IPS-15b (cell line): ENCODE measurements around the gene SMYD4.
"Not testable (repeated sequence)": the region's sequence is repeated elsewhere in the genome, so short reads cannot be mapped to it uniquely, and the experiment has no call there.

Experiments
- H3K27me3 ChIP-seq: one replicate; pipeline ENCODE4 v1.6.1; 2013; ENCODE audit warnings: low read length; ENCODE audit not compliant: control insufficient read depth, insufficient read depth
- H3K36me3 ChIP-seq: one replicate; pipeline ENCODE4 v1.6.1; 2013; ENCODE audit warnings: low read length; ENCODE audit not compliant: control insufficient read depth, insufficient read depth
- H3K4me1 ChIP-seq: one replicate; pipeline ENCODE4 v1.6.1; 2013; ENCODE audit warnings: mild to moderate bottlenecking, low read length; ENCODE audit not compliant: control insufficient read depth, insufficient read depth
- H3K4me3 ChIP-seq: one replicate; pipeline ENCODE4 v1.5.1; 2013; ENCODE audit warnings: low read depth, low read length
- H3K9ac ChIP-seq: one replicate; pipeline ENCODE4 v1.6.1; 2013; ENCODE audit warnings: low read depth, mild to moderate bottlenecking, low read length
- H3K9me3 ChIP-seq: one replicate; pipeline ENCODE4 v1.6.1; 2013; ENCODE audit warnings: mild to moderate bottlenecking, low read length; ENCODE audit not compliant: control insufficient read depth, insufficient read depth

SMYD4 gene

GRCh38 chr17:1746975-1747543, 82.6 kb downstream of the SMYD4 start:
- Histone ChIP-seq H3K4me1 (no peaks in the 10 kb centered on the region), H3K4me3 (no peak overlapping the region), H3K27me3 (no peaks in the 10 kb centered on the region), H3K36me3 (no peaks in the 10 kb centered on the region), H3K9ac (no peak overlapping the region), H3K9me3 (no peaks in the 10 kb centered on the region)

- Histone ChIP-seq H3K9ac (no peak overlapping the region), H3K36me3 (no peaks in the 10 kb centered on the region), H3K27me3 (no peaks in the 10 kb centered on the region), H3K4me1 (no peaks in the 10 kb centered on the region), H3K9me3 (no peaks in the 10 kb centered on the region), H3K4me3 (no peak overlapping the region)
These were observed 84.1 kb downstream of the SMYD4 start for GRCh38 chr17:1745513-1746020.

GRCh38 chr17:1744551-1745512, 84.9 kb downstream of the SMYD4 start:
- no peak overlapping the region for H3K9ac ChIP-seq
- no peaks in the 10 kb centered on the region for H3K36me3 ChIP-seq
- H3K27me3 ChIP-seq: no peaks in the 10 kb centered on the region
- no peaks in the 10 kb centered on the region for H3K9me3 ChIP-seq
- H3K4me1 ChIP-seq: no peaks in the 10 kb centered on the region
- H3K4me3 ChIP-seq: no peak overlapping the region

- Histone ChIP-seq H3K36me3 (no peaks in the 10 kb centered on the region), H3K4me1 (no peaks in the 10 kb centered on the region), H3K9me3 (no peaks in the 10 kb centered on the region), H3K27me3 (no peaks in the 10 kb centered on the region), H3K4me3 (no peak overlapping the region), H3K9ac (no peak overlapping the region)
These were observed 86.6 kb downstream of the SMYD4 start for GRCh38 chr17:1743088-1743439.

GRCh38 chr17:1742371-1743087, 87.2 kb downstream of the SMYD4 start, which contains the start of gene SERPINF2:
Gene SERPINF2 (plus strand): TSS chr17:1742871. CDS start chr17:1744996, 2,125 bp downstream.
- no peaks in the 10 kb centered on the region for H3K27me3 ChIP-seq
- no peaks in the 10 kb centered on the region for H3K36me3 ChIP-seq
- no peak within 1 kb of the TSS for H3K4me3 ChIP-seq
- no peaks in the 10 kb centered on the region for H3K9me3 ChIP-seq
- no peaks in the 10 kb centered on the region for H3K4me1 ChIP-seq
- H3K9ac ChIP-seq: no peak within 1 kb of the TSS

- H3K4me3 ChIP-seq, H3K9me3 ChIP-seq, H3K4me1 ChIP-seq, H3K27me3 ChIP-seq, H3K36me3 ChIP-seq, H3K9ac ChIP-seq: not testable (repeated sequence)
These were observed 87.8 kb downstream of the SMYD4 start for GRCh38 chr17:1741899-1742298.

GRCh38 chr17:1737531-1738291, 92.0 kb downstream of the SMYD4 start:
- H3K27me3 ChIP-seq: no peaks in the 10 kb centered on the region
- no peaks in the 10 kb centered on the region for H3K9me3 ChIP-seq
- H3K36me3 ChIP-seq: peaks cover 3% of the 10 kb centered on the region
- peaks cover 3% of the 10 kb centered on the region for H3K4me1 ChIP-seq
- no peak overlapping the region for H3K9ac ChIP-seq
- no peak overlapping the region for H3K4me3 ChIP-seq

- no peaks in the 10 kb centered on the region for H3K9me3 ChIP-seq
- no peak overlapping the region for H3K9ac ChIP-seq
- H3K4me3 ChIP-seq: no peak overlapping the region
- H3K36me3 ChIP-seq: peaks cover 3% of the 10 kb centered on the region
- H3K4me1 ChIP-seq: peaks cover 3% of the 10 kb centered on the region
- H3K27me3 ChIP-seq: no peaks in the 10 kb centered on the region
These were observed 93.1 kb downstream of the SMYD4 start for GRCh38 chr17:1736348-1737281.

GRCh38 chr17:1735834-1736347, 93.8 kb downstream of the SMYD4 start:
- Histone ChIP-seq H3K9me3 (no peaks in the 10 kb centered on the region), H3K4me3 (no peak overlapping the region), H3K9ac (no peak overlapping the region), H3K36me3 (peaks cover 3% of the 10 kb centered on the region), H3K27me3 (no peaks in the 10 kb centered on the region), H3K4me1 (peaks cover 3% of the 10 kb centered on the region)

- Histone ChIP-seq H3K9me3 (no peaks in the 10 kb centered on the region), H3K27me3 (no peaks in the 10 kb centered on the region), H3K4me3 (no peak overlapping the region), H3K36me3 (peaks cover 3% of the 10 kb centered on the region), H3K4me1 (peaks cover 3% of the 10 kb centered on the region), H3K9ac (no peak overlapping the region)
These were observed 94.3 kb downstream of the SMYD4 start for GRCh38 chr17:1735418-1735817.
